ENCODE results near the gene ISL1.

GRCh38 chr5:51386916-51387883, 4.0 kb downstream of the ISL1 start:
- TF ChIP-seq, protein P1, sequence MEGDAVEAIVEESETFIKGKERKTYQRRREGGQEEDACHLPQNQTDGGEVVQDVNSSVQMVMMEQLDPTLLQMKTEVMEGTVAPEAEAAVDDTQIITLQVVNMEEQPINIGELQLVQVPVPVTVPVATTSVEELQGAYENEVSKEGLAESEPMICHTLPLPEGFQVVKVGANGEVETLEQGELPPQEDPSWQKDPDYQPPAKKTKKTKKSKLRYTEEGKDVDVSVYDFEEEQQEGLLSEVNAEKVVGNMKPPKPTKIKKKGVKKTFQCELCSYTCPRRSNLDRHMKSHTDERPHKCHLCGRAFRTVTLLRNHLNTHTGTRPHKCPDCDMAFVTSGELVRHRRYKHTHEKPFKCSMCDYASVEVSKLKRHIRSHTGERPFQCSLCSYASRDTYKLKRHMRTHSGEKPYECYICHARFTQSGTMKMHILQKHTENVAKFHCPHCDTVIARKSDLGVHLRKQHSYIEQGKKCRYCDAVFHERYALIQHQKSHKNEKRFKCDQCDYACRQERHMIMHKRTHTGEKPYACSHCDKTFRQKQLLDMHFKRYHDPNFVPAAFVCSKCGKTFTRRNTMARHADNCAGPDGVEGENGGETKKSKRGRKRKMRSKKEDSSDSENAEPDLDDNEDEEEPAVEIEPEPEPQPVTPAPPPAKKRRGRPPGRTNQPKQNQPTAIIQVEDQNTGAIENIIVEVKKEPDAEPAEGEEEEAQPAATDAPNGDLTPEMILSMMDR (IDR thresholded peaks at IDR 0.05) = no peak
- no peak for TF ChIP-seq POLR2A (IDR thresholded peaks at IDR 0.05)

All from thyroid gland (tissue), 4 donors.